ENCODE data around the gene GLMP. TPM values are rescaled to one million over a fixed set of nuclear protein-coding genes. Genes with fewer than 3 reads are reported as not detected.

Gene GLMP
- total RNA-seq, 2 experiments from 2014 or later: 17.0 to 20.5 TPM

DNA sequence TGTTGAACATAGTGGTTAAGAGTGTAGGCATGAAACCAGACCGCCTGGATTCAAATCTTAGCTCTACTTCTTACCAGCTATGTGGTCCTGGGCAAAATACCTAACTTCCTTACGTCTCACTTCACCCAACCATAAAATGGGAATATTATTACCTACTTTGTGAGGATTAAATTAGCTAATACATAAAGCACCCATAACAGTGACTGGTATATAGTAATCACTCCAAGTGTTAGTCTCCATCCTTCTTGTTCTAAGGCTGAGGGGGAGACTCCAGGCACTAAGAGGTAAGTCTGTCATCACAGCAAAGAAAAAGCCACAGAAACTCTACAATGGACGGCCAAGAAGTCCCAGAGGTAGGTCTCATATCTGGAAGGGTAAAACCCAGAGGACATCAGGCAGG lies 15.6 kb downstream of the GLMP start:
- H3K4me3 Mint-ChIP-seq: peak overlapping the region; percentile 98
- H3K36me3 Mint-ChIP-seq: peaks cover 34% of the 10 kb centered on the region
- H3K4me1 Mint-ChIP-seq: peaks cover 29% of the 10 kb centered on the region
- no peaks in the 10 kb centered on the region for H3K9me3 Mint-ChIP-seq
- H3K27me3 Mint-ChIP-seq: peaks cover 3% of the 10 kb centered on the region
- no peak for DNase-seq
- no peak overlapping the region for H3K27ac Mint-ChIP-seq

DNA sequence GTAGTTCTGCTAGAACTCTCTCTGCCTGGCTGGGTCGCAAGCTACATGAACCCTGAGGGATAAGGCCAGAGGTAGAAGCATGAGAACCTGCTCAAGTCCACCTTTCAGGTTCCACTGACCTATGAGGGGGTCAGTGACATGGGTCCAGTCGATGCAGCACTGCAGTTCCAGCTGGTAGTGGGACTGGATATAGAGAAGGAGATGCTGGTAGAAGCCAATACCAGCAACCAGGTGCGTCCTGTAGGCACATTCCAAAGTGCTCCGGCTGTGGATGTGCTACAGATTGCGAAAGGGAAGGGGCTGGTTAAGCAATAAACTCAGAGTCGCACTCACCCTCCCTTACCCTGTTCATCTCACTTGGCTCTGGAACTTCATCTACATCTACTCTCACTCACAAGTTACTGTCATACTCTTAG lies 18.5 kb downstream of the GLMP start:
- Mint-ChIP-seq H3K36me3 (peaks cover 42% of the 10 kb centered on the region), H3K27me3 (no peaks in the 10 kb centered on the region), H3K4me3 (no peak overlapping the region), H3K27ac (no peak overlapping the region), H3K4me1 (peaks cover 15% of the 10 kb centered on the region), H3K9me3 (no peaks in the 10 kb centered on the region)
- DNase-seq: no peak

DNA sequence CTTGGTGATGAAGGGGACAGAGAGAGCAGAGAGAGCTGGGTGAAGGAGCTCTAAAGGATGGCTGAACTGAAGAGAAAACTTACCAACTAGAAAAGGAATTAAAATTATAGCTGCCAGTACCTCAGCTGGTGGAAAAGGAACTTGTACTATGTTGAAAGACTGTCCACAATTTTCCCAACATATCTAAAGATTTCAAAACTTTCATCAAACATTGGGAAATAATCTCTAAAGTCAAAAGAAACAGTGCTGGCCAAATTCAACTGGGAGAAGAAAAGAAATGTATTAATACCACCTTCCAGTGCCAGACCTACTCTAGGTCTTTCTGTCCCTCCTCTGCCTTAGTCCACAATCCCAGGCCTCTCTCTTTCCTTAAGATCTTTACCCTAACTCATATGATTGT lies 18.9 kb downstream of the GLMP start:
- H3K36me3 Mint-ChIP-seq: peaks cover 41% of the 10 kb centered on the region
- H3K27me3 Mint-ChIP-seq: no peaks in the 10 kb centered on the region
- no peak for DNase-seq
- no peaks in the 10 kb centered on the region for H3K9me3 Mint-ChIP-seq
- H3K4me3 Mint-ChIP-seq: no peak overlapping the region
- H3K4me1 Mint-ChIP-seq: peaks cover 14% of the 10 kb centered on the region
- no peak overlapping the region for H3K27ac Mint-ChIP-seq

DNA sequence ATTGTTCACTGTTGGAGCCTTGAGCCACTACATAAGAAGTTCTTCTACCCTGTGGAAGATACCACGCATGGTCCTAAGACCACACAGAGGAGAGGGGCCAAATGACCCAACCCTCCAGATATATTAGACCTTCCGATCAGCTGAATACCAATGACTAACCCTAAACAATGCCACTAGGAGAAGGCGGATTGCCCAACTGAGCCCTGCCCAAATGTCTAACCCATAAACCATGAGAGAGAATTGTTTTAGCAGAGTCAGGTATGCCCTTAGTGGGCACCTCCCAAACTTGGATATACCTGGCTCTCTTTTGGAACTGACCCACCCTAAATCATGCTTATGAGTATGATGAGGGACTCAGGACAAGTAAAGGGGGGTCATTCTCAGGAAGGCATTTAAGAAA lies 25.2 kb downstream of the GLMP start:
- no peak for DNase-seq
- Mint-ChIP-seq H3K36me3 (peaks cover 33% of the 10 kb centered on the region), H3K27me3 (no peaks in the 10 kb centered on the region), H3K4me3 (no peak overlapping the region), H3K9me3 (no peaks in the 10 kb centered on the region), H3K4me1 (no peaks in the 10 kb centered on the region), H3K27ac (no peak overlapping the region)

DNA sequence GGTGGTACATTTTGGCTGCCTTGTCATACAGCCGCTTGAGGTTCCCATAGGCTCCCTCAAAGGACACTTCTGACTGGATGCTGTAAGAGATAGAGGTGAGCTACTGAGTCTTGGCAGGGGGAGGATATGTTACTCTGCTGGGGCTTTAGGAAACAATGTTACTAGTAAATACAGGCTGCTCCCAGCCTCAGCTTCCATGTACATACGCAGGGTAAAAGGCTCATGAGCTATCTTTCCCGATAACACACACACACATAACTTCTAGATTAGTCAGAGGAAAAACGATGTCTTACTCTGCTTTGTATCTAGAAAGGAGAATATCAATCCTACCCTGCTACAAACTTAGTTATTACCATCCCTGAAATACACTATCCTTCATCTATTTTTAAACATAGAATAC lies 27.1 kb downstream of the GLMP start:
- H3K36me3 Mint-ChIP-seq: peaks cover 37% of the 10 kb centered on the region
- H3K4me3 Mint-ChIP-seq: no peak overlapping the region
- DNase-seq: no peak
- H3K27me3 Mint-ChIP-seq: no peaks in the 10 kb centered on the region
- H3K27ac Mint-ChIP-seq: no peak overlapping the region
- H3K9me3 Mint-ChIP-seq: no peaks in the 10 kb centered on the region
- H3K4me1 Mint-ChIP-seq: no peaks in the 10 kb centered on the region

DNA sequence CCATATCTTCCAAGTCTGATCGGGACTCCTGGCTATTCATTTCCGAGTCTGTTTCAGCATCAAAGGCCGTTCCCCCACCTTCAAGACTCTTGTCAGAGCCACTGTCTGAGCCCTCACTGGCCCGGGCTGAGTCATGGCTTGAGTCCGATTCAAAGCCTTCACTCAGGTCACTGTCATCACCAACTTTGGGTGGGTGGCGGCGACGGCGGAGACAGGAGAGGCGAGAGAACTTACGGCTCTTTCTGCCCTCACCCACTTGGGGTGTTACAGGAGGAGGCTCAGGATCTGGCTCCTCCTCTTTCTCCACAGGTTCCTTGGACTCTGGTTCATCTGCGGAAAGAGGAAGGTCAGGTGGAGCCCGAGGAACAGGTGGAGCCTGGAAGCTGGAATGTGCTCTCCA lies 29.4 kb downstream of the GLMP start:
- no peak overlapping the region for H3K4me3 Mint-ChIP-seq
- H3K27me3 Mint-ChIP-seq: no peaks in the 10 kb centered on the region
- H3K4me1 Mint-ChIP-seq: no peaks in the 10 kb centered on the region
- H3K27ac Mint-ChIP-seq: no peak overlapping the region
- H3K9me3 Mint-ChIP-seq: no peaks in the 10 kb centered on the region
- peaks cover 40% of the 10 kb centered on the region for H3K36me3 Mint-ChIP-seq
- no peak for DNase-seq

DNA sequence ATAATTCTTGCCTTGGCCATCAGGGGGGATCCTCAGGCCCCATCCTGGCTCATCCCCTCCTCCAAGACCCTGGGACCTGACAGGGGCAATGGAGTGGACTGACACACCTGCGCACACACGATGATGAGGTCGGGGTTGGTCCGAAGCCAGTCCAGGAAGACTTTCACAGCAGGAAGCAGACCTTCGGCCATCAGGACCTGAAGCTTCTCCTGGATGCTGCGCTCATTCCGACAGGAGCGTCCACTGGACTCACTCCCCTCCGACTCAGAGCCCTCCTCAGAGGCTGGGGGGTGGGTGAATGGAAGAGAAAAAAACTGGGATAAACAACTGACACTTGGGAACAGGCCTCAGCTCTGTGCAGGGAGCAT lies 32.2 kb downstream of the GLMP start:
- no peaks in the 10 kb centered on the region for H3K9me3 Mint-ChIP-seq
- DNase-seq: no peak
- no peak overlapping the region for H3K4me3 Mint-ChIP-seq
- H3K36me3 Mint-ChIP-seq: peaks cover 51% of the 10 kb centered on the region
- H3K4me1 Mint-ChIP-seq: peaks cover 3% of the 10 kb centered on the region
- no peak overlapping the region for H3K27ac Mint-ChIP-seq
- no peaks in the 10 kb centered on the region for H3K27me3 Mint-ChIP-seq

DNA sequence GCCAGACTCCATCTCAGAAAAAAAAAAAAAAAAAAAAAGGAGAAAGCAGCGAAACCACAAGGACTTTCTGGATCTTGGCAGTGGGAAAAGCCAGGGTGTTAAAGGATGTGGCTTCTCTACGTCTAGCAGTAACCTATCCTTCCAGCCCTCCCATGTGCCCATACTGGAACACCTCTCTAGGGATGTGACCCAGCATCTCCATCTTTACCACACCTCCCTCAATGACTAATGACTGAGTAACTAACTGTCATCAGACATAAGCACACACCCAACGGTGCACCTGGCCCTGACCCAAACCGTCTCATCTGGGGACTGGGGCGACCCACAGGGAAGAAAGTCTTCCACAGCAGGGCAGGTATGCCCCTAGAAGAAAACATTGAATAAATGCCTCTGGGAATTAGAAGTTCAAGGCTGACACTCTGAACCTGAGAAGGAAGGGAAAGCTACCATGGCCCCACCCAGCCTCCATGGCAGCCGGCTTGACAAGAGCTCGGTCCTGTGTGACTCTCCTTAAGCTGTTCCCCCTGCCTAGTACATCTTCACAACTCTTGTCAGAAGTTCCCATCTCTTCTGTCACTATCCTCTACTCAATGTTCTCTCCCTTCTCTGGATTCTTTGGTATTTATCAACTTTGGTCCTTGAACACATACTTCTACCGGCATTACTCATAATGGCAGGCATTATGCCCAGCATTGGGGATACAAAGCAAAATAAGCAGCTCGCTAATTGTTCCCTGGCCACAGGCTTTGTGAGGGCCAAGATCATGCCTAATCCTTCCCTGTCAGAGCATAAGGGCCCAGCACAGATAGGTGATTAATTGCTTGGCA lies 32.8 kb downstream of the GLMP start:
- DNase-seq: no peak
- Mint-ChIP-seq H3K4me1 (peaks cover 3% of the 10 kb centered on the region), H3K36me3 (peaks cover 51% of the 10 kb centered on the region), H3K27ac (no peak overlapping the region), H3K27me3 (no peaks in the 10 kb centered on the region), H3K9me3 (no peaks in the 10 kb centered on the region), H3K4me3 (no peak overlapping the region)

DNA sequence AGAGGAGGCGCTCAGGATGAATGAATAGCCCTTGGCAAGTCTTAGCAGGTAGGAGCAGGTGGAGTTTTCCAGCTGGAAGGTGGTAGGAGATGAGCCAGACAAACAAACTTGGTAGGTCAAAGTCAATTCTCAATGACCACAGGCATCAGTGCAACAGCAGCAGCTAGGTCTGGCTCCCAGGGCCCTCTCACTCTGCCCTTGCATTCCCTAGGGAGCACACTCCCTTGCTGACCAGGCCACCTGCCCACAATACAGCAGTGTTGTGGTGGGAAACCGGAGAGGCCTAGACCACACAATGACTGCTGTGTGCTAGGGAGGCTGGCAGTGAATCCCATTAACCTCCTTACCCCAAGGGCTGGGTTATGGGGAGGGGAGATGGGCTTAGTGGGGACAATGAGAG lies 34.6 kb downstream of the GLMP start:
- peaks cover 43% of the 10 kb centered on the region for H3K36me3 Mint-ChIP-seq
- H3K4me1 Mint-ChIP-seq: peaks cover 3% of the 10 kb centered on the region
- no peak overlapping the region for H3K4me3 Mint-ChIP-seq
- no peaks in the 10 kb centered on the region for H3K27me3 Mint-ChIP-seq
- H3K9me3 Mint-ChIP-seq: no peaks in the 10 kb centered on the region
- DNase-seq: no peak
- H3K27ac Mint-ChIP-seq: peak overlapping the region; percentile 47

DNA sequence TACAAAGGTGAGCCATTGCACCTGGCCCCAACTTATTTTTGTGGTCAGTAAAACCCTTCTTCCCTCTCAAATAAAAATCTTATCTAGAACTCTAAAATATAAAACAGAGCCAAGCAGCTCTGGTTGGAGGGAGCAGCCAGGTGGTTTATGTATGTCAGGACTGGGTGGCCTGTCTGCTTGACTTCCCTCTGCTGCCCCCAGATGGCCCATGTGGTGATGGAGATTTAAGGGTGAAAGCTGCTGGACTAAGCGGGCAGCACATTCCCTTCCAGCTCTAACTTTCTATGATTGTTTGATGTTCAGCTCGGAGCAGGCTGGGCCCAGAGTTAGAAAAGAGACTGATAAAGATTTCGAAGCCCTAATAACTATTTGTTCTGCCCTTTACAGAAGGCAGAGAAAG lies 35.7 kb downstream of the GLMP start:
- peaks cover 3% of the 10 kb centered on the region for H3K4me1 Mint-ChIP-seq
- no peak overlapping the region for H3K27ac Mint-ChIP-seq
- no peak for DNase-seq
- peaks cover 36% of the 10 kb centered on the region for H3K36me3 Mint-ChIP-seq
- no peaks in the 10 kb centered on the region for H3K9me3 Mint-ChIP-seq
- no peak overlapping the region for H3K4me3 Mint-ChIP-seq
- no peaks in the 10 kb centered on the region for H3K27me3 Mint-ChIP-seq

DNA sequence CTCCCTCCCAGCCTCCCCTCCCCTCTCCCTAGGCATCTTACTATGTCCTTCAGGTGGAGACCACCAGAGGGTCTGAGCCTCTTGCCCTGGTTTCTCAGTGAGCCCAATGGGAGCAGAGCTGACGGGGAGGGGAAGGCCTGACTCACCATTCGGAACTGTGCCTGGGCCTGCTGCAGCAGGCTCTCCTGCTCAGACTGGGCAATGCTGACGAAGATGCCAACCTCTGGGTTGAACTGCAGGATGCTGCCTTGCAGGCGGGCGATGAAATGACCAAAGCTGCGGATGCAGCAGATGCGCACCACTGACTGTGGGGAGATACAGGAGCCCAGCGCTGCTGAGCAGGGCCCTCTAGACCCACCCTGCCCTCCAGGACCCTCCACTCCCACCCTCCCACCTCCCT lies 36.6 kb downstream of the GLMP start:
- no peaks in the 10 kb centered on the region for H3K27me3 Mint-ChIP-seq
- no peaks in the 10 kb centered on the region for H3K9me3 Mint-ChIP-seq
- H3K36me3 Mint-ChIP-seq: peaks cover 31% of the 10 kb centered on the region
- no peak overlapping the region for H3K4me3 Mint-ChIP-seq
- no peak overlapping the region for H3K27ac Mint-ChIP-seq
- DNase-seq: no peak
- H3K4me1 Mint-ChIP-seq: peaks cover 3% of the 10 kb centered on the region

DNA sequence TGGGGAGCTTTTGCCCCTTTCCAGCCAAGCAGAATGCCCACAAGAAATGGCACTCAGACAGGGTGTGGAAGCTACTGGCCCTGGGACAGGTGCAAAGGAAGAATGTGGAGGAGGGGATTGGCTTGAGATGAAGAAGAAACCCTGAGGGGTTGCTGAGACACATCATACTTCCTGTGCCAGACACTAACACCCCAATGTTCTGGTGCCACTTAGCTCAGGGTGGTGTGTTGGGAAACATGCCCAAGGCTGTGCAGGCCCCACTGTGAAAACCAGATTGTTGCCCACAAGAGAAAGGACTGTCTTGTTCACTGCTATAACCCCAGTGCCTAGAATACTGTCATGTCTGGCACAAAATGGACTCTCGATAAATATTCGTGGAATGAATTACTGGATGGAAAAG lies 37.8 kb downstream of the GLMP start:
- H3K4me1 Mint-ChIP-seq: peaks cover 3% of the 10 kb centered on the region

DNA sequence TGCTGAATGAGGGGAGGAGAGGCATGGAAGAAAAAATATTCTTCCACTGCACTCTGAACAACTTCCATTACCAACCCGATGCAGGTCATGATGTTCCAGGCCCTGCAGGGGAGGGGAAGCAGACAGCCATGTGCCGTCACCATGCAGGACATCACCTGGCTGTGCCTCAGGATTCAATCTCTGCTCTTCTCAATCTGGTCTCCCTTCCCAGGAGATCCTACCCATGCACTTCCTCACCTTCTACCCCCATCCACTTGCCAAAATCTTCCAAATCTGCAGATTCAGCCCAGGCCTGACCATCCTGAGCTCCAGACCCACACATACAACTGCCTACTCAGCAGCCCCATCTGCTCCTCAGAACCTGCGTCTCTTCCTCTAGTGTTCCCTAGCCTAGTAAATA lies 41.8 kb downstream of the GLMP start:
- Mint-ChIP-seq H3K9me3 (no peaks in the 10 kb centered on the region), H3K36me3 (peaks cover 13% of the 10 kb centered on the region), H3K27ac (peak overlapping the region; percentile 5), H3K27me3 (no peaks in the 10 kb centered on the region), H3K4me3 (no peak overlapping the region), H3K4me1 (no peaks in the 10 kb centered on the region)
- no peak for DNase-seq

More for the DNA sequence above, 37.8 kb downstream of the GLMP start:
- no peaks in the 10 kb centered on the region for H3K27me3 Mint-ChIP-seq
- H3K9me3 Mint-ChIP-seq: no peaks in the 10 kb centered on the region
- peaks cover 21% of the 10 kb centered on the region for H3K36me3 Mint-ChIP-seq
- no peak overlapping the region for H3K27ac Mint-ChIP-seq
- H3K4me3 Mint-ChIP-seq: no peak overlapping the region
- DNase-seq: no peak

DNA sequence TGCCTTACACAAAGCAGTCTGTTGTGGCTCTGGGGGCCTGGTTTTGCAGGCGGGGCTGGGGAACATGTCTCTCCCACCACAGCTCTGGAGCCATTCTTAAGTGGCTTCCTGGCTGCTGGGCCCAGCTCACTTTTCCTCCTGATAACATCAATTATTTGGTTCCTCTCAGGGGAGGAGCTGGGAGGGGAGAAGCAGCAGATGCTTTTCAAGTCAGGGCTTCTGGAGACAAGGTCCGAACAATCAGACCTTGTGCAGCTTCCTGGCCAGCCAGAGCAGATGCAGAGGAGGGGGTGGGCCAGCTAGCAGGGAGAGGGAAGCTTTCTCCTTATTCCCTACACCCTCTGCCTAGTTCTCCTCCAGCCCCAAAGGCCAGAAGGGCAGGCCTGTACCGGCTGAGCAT lies 44.0 kb downstream of the GLMP start:
- Mint-ChIP-seq H3K36me3 (peaks cover 16% of the 10 kb centered on the region), H3K27me3 (no peaks in the 10 kb centered on the region), H3K27ac (no peak overlapping the region), H3K9me3 (no peaks in the 10 kb centered on the region), H3K4me1 (no peaks in the 10 kb centered on the region), H3K4me3 (no peak overlapping the region)
- no peak for DNase-seq

DNA sequence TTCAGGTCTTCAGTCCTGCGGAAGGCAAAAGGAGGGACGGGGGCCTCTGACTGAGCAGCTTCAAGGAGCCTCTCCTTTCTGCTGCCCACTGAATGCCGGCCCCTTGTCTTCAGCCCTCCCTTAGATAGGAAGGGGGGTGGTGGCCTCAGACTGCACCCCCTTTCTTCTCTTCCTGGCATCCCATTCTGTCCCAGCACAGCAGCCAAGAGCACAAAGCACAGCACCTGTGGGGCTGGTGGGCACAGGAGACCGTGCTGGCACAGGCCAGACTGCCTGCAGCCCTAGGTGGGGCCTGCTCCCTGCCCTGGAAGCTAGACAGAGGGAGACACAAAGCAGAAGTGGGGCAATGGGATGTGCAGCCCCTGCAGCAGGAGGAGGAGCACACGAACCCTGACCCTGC lies 45.9 kb downstream of the GLMP start:
- H3K27ac Mint-ChIP-seq: no peak overlapping the region
- no peak overlapping the region for H3K4me3 Mint-ChIP-seq
- H3K4me1 Mint-ChIP-seq: peaks cover 15% of the 10 kb centered on the region
- DNase-seq: no peak
- no peaks in the 10 kb centered on the region for H3K27me3 Mint-ChIP-seq
- peaks cover 10% of the 10 kb centered on the region for H3K36me3 Mint-ChIP-seq
- no peaks in the 10 kb centered on the region for H3K9me3 Mint-ChIP-seq

DNA sequence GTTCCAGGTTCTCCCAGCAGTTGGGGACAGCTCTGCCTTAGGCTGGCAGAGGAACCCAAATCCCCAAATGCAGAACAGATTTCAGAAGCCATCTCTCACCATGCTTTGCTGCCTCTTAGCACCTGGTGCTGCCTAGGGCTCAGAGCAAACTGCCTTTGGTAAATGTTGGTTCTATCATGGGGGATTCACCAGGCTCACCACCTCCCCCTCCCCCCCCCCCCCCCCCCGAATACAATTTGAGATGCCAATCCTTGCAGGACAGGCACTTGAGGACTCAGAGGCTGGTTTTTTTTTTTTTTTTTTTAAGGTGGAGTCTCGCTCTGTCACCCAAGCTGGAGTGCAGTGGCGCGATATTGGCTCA lies 47.2 kb downstream of the GLMP start:
- no peak overlapping the region for H3K4me3 Mint-ChIP-seq
- H3K4me1 Mint-ChIP-seq: peaks cover 16% of the 10 kb centered on the region
- no peaks in the 10 kb centered on the region for H3K9me3 Mint-ChIP-seq
- peaks cover 10% of the 10 kb centered on the region for H3K36me3 Mint-ChIP-seq
- no peak overlapping the region for H3K27ac Mint-ChIP-seq
- DNase-seq: no peak
- H3K27me3 Mint-ChIP-seq: no peaks in the 10 kb centered on the region

Measured in activated naive CD8-positive, alpha-beta T cell treated with anti-CD3 and anti-CD28 coated beads for 36 hours (primary cell).